Posterior vena cava (tissue), 2 donors: ENCODE data around the gene CETP. TPM values are rescaled to one million over a fixed set of nuclear protein-coding genes. Genes with fewer than 3 reads are reported as not detected.
"Not testable (repeated sequence)": the region's sequence is repeated elsewhere in the genome, so short reads cannot be mapped to it uniquely, and the experiment has no call there.

Source experiments
- DNase-seq: peaks from one replicate; pipeline ENCODE4 v3.0.0-alpha.2; 2020; ENCODE audit warnings: low spot score
- intact Hi-C, 2 donors: fragments of 100-400 bp; cut with DNase I; formaldehyde crosslinking; loops; one replicate each; pipeline versions ENCODE4 v1.14.1 to v1.14.2; 2022 to 2023
- total RNA-seq, 2 donors: library from RNA; stranded (reverse); fragmentation: NEBNext Ultra II Directional; extraction: Animal tissue kit (Norgen Biotek cat#: 25700); gene quantifications; one replicate each; pipeline ENCODE4 v1.2.1, GENCODE V29; 2021
- donor health status: DM: yes; HTN: yes; CAD: no.
- donor health status: DM: yes; HTN: yes; CAD: no.

CETP gene
- total RNA-seq, 2 donors from 2014 or later = 0.60 TPM; not detected in 1

- DNase-seq = peak; percentile 93
- intact Hi-C loops = no loop called here
Measured at GRCh38 chr16:56932721-56933619, 28.8 kb upstream of the CETP start.

DNA sequence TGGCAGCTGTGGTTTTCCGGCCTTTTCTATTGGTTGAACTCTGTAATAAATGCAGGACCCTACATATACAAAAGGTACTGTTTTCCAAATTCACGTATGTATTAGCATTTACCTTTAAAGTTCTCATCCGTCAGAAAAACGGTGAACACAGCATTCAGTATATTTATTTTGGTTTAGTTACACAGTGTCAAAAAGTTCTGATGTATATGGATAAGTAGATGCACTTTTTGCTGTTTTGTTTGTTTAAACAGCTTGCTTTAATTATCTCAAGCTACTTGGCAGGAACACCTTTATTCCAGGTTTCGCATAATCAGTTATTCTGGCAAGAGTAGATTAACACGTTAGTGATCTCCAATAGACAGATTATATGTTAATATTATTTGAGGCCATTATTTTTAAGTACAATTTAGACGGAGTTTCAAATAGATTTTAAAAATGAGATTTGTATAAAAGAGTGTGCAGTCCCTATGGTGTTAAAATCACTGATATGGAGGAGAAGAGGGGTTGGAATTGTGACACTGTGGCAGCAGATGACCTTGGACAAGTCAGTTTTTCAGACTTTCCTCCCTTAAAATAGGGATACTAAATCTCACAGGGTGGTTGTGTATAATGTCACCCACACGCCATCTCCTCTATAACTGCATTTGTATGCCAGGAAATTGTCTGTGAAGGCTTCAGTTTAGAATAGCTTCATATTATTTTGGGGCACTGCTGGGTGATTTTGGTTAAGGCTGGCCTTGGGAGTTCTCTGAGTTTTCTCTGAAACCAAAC is 27.7 kb upstream of the CETP start:
- intact Hi-C loops = no loop called here
- no peak for DNase-seq

GRCh38 chr16:56934599-56935145 is 27.1 kb upstream of the CETP start:
- DNase-seq = not testable (repeated sequence)
- intact Hi-C loops = loop anchor here in 1 of 2 donors (5.0 kb wide), 1 partner anchor 483 kb away; no protein-coding TSS in a partner anchor

DNA sequence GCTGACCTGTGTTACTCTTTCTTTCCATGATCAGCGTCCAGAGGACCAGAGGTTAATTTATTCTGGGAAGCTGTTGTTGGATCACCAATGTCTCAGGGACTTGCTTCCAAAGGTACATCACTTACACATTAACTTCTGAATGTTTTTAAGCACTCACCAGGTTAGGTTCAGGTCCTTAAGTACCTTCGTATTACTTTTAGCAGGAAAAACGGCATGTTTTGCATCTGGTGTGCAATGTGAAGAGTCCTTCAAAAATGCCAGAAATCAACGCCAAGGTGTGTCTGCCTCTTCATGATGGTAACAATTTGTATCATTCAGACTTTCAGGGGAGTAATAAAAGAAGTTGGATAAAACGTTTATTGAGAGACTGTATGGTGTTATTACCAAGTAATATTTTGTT is 26.5 kb upstream of the CETP start:
- intact Hi-C loops = loop anchor here in 1 of 2 donors (5.0 kb wide), 1 partner anchor 482 kb away; no protein-coding TSS in a partner anchor
- no peak for DNase-seq

- intact Hi-C loops = loop anchor here in 1 of 2 donors (5.0 kb wide), 1 partner anchor 481 kb away; no protein-coding TSS in a partner anchor
- no peak for DNase-seq
Measured at GRCh38 chr16:56936491-56936890, 25.3 kb upstream of the CETP start.

DNA sequence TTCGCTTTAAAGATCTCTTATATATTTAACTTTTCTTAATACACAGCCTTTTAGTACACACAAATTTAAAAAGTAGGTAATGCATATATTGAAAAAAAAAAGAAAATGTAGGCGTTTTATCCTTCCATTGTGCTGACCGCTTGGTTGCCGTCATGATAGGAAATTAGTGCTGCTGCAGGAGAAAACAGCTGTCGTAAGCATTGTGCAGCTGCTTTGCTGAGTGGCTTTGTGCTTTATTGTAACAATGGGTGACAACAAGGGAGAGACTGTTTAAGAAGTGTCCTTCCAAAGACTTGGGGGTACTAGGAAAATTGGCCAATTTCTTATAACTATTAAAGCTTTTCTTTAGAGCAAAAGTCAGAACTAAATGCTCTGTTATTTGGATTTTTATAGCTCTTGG is 24.8 kb upstream of the CETP start:
- DNase-seq = no peak
- intact Hi-C loops = loop anchor here in 1 of 2 donors (5.0 kb wide), 1 partner anchor 480 kb away; no protein-coding TSS in a partner anchor

- intact Hi-C loops = loop anchor here in 1 of 2 donors (5.0 kb wide), 1 partner anchor 478 kb away; no protein-coding TSS in a partner anchor
- DNase-seq = no peak
Measured at GRCh38 chr16:56938664-56939513, 22.9 kb upstream of the CETP start.

DNA sequence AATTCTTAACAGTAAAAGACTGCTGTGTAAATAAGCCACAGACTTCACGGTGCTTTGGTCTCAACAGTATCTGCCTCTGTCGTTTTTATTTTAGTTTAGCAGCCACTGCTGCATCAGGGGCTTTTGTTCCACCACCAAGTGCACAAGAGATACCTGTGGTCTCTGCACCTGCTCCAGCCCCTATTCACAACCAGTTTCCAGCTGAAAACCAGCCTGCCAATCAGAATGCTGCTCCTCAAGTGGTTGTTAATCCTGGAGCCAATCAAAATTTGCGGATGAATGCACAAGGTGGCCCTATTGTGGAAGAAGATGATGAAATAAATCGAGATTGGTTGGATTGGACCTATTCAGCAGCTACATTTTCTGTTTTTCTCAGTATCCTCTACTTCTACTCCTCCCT is 21.9 kb upstream of the CETP start:
- DNase-seq = no peak
- intact Hi-C loops = loop anchor here in 1 of 2 donors (5.0 kb wide), 1 partner anchor 478 kb away; no protein-coding TSS in a partner anchor

DNA sequence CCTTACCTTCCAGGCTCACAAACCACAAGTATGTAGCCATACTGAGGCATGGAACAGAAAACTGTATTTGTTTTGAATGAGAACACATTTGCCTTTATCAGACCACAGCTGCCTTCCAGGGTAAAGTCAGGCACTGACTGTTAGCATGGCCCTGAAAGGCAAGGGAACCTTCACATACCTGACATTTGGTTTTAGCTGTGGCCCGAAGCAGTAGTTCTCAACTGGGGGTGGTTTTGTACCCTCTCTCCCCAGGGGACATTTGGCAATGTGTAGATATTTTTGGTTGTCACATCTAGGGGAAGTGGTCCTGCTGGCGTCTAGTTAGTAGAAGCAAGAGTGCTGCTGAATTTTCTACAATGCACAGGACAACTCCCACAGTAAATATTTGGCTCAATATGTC is 20.7 kb upstream of the CETP start:
- DNase-seq = no peak
- intact Hi-C loops = no loop called here

- intact Hi-C loops = no loop called here
- DNase-seq = no peak
Measured at GRCh38 chr16:56941856-56942331, 19.9 kb upstream of the CETP start.

DNA sequence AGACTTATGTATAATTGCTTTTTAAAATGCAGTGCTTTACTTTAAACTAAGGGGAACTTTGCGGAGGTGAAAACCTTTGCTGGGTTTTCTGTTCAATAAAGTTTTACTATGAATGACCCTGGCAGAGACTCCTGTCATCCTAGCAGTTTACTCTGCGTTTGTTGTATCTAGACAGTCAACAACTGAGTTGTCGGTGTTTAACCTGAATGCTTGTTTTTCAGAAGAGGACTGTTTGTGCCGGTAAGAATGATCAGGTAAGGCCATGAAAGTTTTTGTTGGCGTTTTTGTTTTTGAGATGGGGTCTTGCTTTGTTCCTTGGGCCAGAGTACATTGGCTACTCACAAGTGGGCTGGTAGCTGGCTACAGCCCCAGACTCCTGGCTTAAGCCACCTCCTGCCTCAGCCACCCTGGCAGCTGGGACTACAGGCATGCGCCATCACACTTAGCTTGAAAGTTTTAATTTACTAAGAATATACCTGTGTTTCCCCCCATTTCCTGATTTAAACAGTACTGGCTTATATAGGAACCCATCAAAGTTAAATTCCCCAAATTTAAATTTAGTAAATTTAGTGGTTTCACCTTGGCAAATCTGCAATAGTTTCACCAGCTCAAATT is 17.9 kb upstream of the CETP start:
- intact Hi-C loops = no loop called here

DNA sequence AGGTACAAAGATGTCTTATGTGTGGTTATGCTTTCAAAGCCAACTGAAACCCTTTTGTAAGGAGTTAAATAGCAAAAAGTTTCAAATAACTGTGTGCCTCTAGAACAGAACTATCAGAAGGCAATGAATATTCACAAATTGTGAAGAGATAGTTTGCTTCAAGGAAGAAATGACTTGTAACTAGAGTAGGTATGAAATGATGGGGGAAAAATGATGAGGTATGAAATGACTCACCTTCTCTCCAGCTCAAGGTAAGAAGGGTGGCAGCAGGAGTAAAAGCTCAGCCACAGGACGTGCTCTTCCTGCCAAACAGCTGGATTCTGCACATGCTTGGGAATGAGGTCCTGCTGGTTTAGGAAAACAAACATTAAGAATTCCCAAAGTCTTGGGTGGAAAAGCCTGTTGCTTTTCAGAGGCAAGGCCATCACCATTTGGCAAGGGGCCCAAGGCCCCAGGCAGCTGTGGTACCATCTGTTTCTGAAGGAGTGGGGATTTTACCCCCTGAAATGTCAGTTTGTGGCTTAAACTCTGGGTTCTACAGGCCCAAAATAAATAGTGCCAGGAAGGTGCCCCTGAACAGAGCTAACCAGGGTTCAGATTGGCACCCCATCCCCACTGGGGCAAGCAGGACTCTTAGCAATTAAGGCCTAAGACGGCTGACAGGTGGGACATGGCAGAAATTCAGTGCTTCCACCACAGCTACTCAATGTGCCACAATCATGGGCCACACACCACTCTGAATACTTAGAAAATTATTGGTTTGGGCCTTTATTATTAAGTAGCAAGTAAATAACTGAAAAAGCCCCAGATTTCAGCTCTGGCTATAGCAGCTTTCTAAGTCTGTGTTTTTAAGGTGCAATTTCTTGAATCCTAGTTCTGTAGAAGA is 16.6 kb upstream of the CETP start:
- intact Hi-C loops = no loop called here
- DNase-seq = no peak

More for the DNA sequence above, 17.9 kb upstream of the CETP start:
- DNase-seq = no peak

DNA sequence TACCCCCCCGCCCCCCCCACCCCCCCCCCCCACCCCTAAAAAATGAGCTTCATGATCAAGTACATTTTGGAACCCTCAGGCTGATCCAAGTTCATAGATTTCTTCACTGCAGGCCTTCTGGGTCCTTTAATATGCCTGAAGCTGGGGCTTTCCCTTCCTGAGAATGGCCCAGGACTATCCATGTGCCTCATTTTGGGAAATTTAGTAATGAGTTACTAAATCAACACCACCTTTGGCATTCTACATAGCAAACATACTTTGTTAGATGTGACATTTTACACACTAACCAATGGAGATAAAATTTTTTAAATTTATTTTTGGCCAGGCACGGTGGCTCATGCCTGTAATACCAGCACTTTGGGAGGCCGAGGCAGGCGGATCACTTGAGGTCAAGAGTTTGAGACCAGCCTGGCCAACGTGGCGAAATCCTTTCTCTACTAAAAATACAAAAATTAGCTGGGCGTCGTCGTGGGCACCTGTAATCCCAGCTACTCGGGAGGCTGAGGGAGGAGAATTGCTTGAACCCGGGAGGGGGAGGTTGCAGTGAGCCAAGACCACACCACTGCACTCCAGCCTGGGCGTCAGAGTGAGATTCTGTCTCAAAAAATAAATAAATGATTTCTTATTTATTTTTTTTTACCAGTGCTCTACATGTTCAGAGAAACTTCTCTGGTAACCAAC is 15.8 kb upstream of the CETP start:
- peak; percentile 58 for DNase-seq
- intact Hi-C loops = no loop called here

- DNase-seq = peak; percentile 60
- intact Hi-C loops = no loop called here
Measured at GRCh38 chr16:56946767-56947603, 14.8 kb upstream of the CETP start.

GRCh38 chr16:56947604-56947995 is 14.2 kb upstream of the CETP start:
- intact Hi-C loops = no loop called here
- DNase-seq = no peak

DNA sequence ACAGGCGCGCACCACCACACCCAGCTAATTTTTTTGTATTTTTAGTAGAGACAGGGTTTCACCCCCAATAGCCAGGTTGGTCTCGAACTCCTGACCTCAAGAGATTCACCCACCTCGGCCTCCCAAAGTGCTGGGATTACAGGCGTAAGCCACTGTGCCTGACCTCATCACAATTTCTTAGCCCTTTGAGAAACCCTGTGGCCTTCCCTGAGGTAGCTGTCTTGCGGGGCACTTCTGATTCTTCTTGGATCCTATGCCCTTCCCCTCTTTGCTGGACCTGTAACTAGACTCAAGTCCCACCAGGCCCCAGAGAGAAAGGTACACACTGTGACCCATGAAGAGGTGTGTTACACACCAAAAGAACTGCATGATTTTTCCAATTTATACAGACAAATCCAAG is 13.5 kb upstream of the CETP start:
- intact Hi-C loops = no loop called here
- DNase-seq = no peak
